Effector CD8-positive, alpha-beta T cell (primary cell): ENCODE measurements around the gene C22orf23.

Source experiments
- DNase-seq: peaks from one replicate; lab custom pipeline; 2025; lab: John Stamatoyannopoulos, UW

C22orf23 gene

GRCh38 chr22:37925330-37925729, 28.1 kb downstream of the C22orf23 start:
- no peak for DNase-seq

GRCh38 chr22:37924386-37925065, 28.9 kb downstream of the C22orf23 start:
- no peak for DNase-seq

- no peak for DNase-seq
Observed at GRCh38 chr22:37923927-37924326, 29.5 kb downstream of the C22orf23 start.

GRCh38 chr22:37922191-37922590, 31.2 kb downstream of the C22orf23 start:
- DNase-seq: no peak

GRCh38 chr22:37920126-37920525, 33.3 kb downstream of the C22orf23 start:
- no peak for DNase-seq

- no peak for DNase-seq
Observed at GRCh38 chr22:37918580-37919270, 34.7 kb downstream of the C22orf23 start.

- DNase-seq: no peak
Observed at GRCh38 chr22:37917874-37918548, 35.4 kb downstream of the C22orf23 start.

- no peak for DNase-seq
Observed at GRCh38 chr22:37916311-37916710, 37.1 kb downstream of the C22orf23 start.

GRCh38 chr22:37913233-37913721, 40.1 kb downstream of the C22orf23 start:
- DNase-seq: no peak

- no peak for DNase-seq
Observed at GRCh38 chr22:37912171-37912570, 41.2 kb downstream of the C22orf23 start.

- DNase-seq: no peak
Observed at GRCh38 chr22:37911697-37912096, 41.7 kb downstream of the C22orf23 start.

- DNase-seq: no peak
Observed at GRCh38 chr22:37910890-37911672, 42.3 kb downstream of the C22orf23 start.

GRCh38 chr22:37909766-37910165, 43.6 kb downstream of the C22orf23 start:
- DNase-seq: no peak

- no peak for DNase-seq
Observed at GRCh38 chr22:37907036-37907954, 46.1 kb downstream of the C22orf23 start.

GRCh38 chr22:37906364-37907008, 46.9 kb downstream of the C22orf23 start:
- peak; percentile 25 for DNase-seq

- peak; percentile 32 for DNase-seq
Observed at GRCh38 chr22:37905534-37906363, 47.7 kb downstream of the C22orf23 start, which contains the start of gene MICALL1. Gene MICALL1, plus strand, starts transcription at chr22:37906297. Its CDS starts 126 bp downstream, at chr22:37906423.

GRCh38 chr22:37904572-37905533, 48.5 kb downstream of the C22orf23 start:
- DNase-seq: no peak
